Skeletal muscle tissue (tissue), 1 donor: ENCODE results near the gene LIG1. TPM values are rescaled to one million over a fixed set of nuclear protein-coding genes. Genes with fewer than 3 reads are reported as not detected.

Experiments
- total RNA-seq: library from RNA; depleted of rRNA; stranded (reverse); fragments of >200 nt; gene quantifications from one replicate; pipeline ENCODE4 v1.2.3, GENCODE V29; 2014

Gene LIG1
- total RNA-seq, 1 donor from 2014 or later, result 14.6 TPM

Other genes starting within 250 kb of the LIG1 start
- gene BSPH1, start 178.2 kb downstream of the LIG1 start, total RNA-seq, result not detected
- not detected for gene ELSPBP1, start 175.7 kb downstream of the LIG1 start, total RNA-seq
- gene CABP5, start 126.3 kb downstream of the LIG1 start, total RNA-seq, result not detected
- 33.9 TPM for gene PLA2G4C, start 59.5 kb downstream of the LIG1 start, total RNA-seq
- gene ZSWIM9, start 336 bp upstream of the LIG1 start, total RNA-seq, result 1.6 TPM
- gene CARD8, start 85.6 kb upstream of the LIG1 start, total RNA-seq, result 26.6 TPM
- 2.6 TPM for gene ZNF114, start 99.7 kb upstream of the LIG1 start, total RNA-seq
- gene EMP3, start 155.2 kb upstream of the LIG1 start, total RNA-seq, result 72.5 TPM
- 7.8 TPM for gene TMEM143, start 193.6 kb upstream of the LIG1 start, total RNA-seq
- not detected for gene SYNGR4, start 194.0 kb upstream of the LIG1 start, total RNA-seq
- gene KDELR1, start 221.2 kb upstream of the LIG1 start, total RNA-seq, result 47.5 TPM
- gene GRIN2D, start 223.3 kb upstream of the LIG1 start, total RNA-seq, result under 0.01 TPM